Erythroblast (primary cell): ENCODE data around the gene GGT6.

Experiments
- GATA1 ChIP-seq: IDR thresholded peaks from 2 replicates; pipeline ENCODE4 v1.6.1; 2011; ENCODE audit warnings: low read depth, mild to moderate bottlenecking, control low read depth, low read length, moderate library complexity
- POLR2A ChIP-seq: IDR thresholded peaks from 2 replicates; pipeline ENCODE4 v1.6.1; 2011; ENCODE audit warnings: mild to moderate bottlenecking, low read length

DNA sequence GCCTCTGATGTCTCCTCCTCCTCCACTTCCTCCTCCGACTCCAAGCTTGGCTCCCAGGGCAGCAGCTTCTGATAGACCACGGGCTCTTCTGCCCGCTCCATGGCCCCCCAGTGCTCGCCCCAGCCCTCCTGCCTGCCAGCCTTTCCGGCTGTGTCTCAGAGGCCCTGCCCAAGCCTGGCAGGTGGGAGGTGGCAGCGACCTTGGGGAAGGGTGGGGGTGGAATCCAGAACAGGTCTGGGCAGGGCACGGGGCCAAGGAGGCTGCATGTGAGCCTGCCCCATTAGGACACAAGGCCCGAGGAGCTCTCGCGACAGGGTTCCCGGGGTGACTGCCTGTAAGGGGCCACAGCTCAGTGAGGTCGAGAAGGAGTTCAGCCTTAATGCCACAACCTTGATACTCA lies at the start of gene GGT6:
- TF ChIP-seq POLR2A (no peak), GATA1 (no peak)
